Ectodermal cell (in vitro differentiated cells): ENCODE data around the gene TBC1D7.
A peak's percentile ranks its signal among the peaks of the same experiment; 100 is the strongest.

Experiments
- H3K27ac ChIP-seq: 2 replicates; pipeline ENCODE4 v1.7.0; 2013; ENCODE audit warnings: mild to moderate bottlenecking, low read depth, low read length; ENCODE audit not compliant: insufficient read depth, poor library complexity, severe bottlenecking
- H3K27me3 ChIP-seq: 2 replicates; pipeline ENCODE4 v1.7.0; 2013; ENCODE audit warnings: mild to moderate bottlenecking, low read length; ENCODE audit not compliant: insufficient read depth, control insufficient read depth, poor library complexity, severe bottlenecking
- H3K36me3 ChIP-seq: one replicate; pipeline ENCODE4 v1.7.0; 2013; ENCODE audit warnings: low read length; ENCODE audit not compliant: control insufficient read depth, insufficient read depth
- H3K4me1 ChIP-seq: one replicate; pipeline ENCODE4 v1.7.0; 2013; ENCODE audit warnings: low read length; ENCODE audit not compliant: control insufficient read depth, insufficient read depth
- H3K4me3 ChIP-seq: 2 replicates; pipeline ENCODE4 v1.7.0; 2013; ENCODE audit warnings: low read depth, low read length, control low read depth; ENCODE audit not compliant: insufficient read depth
- H3K9me3 ChIP-seq: 2 replicates; pipeline ENCODE4 v1.7.0; 2013; ENCODE audit warnings: mild to moderate bottlenecking, low read length, moderate library complexity; ENCODE audit not compliant: control insufficient read depth
- WGBS, 2 experiments: methylation state at CpG; one replicate each; pipeline ENCODE4 v1.1.7; 2013; ENCODE audit warnings: missing lambda C conversion rate in 2 of 2; 5-methylcytosine and 5-hydroxymethylcytosine counted together

The TBC1D7 gene

GRCh38 chr6:13369591-13369990, 41.3 kb upstream of the TBC1D7 start:
- no peak overlapping the region for H3K4me3 ChIP-seq
- no peaks in the 10 kb centered on the region for H3K36me3 ChIP-seq
- 0% methylated on average over 1 of the region's 1 CpG for WGBS, 2 experiments
- no peaks in the 10 kb centered on the region for H3K9me3 ChIP-seq
- H3K27ac ChIP-seq = no peak overlapping the region
- H3K4me1 ChIP-seq = peaks cover 38% of the 10 kb centered on the region
- no peaks in the 10 kb centered on the region for H3K27me3 ChIP-seq

GRCh38 chr6:13368731-13369115, 40.4 kb upstream of the TBC1D7 start:
- Histone ChIP-seq H3K9me3 (no peaks in the 10 kb centered on the region), H3K4me1 (peaks cover 38% of the 10 kb centered on the region), H3K27me3 (no peaks in the 10 kb centered on the region), H3K4me3 (no peak overlapping the region), H3K27ac (no peak overlapping the region), H3K36me3 (no peaks in the 10 kb centered on the region)

- peaks cover 38% of the 10 kb centered on the region for H3K4me1 ChIP-seq
- H3K27ac ChIP-seq = peak overlapping the region; percentile 65
- no peaks in the 10 kb centered on the region for H3K27me3 ChIP-seq
- no peak overlapping the region for H3K4me3 ChIP-seq
- no peaks in the 10 kb centered on the region for H3K9me3 ChIP-seq
- 89 to 90% methylated on average over 6 of the region's 7 CpGs for WGBS, 2 experiments
- H3K36me3 ChIP-seq = no peaks in the 10 kb centered on the region
Measured at GRCh38 chr6:13368079-13368730, 39.9 kb upstream of the TBC1D7 start.

- H3K27ac ChIP-seq = peak overlapping the region; percentile 65
Measured at GRCh38 chr6:13367396-13367795, 39.1 kb upstream of the TBC1D7 start.

GRCh38 chr6:13365320-13365719, 37.0 kb upstream of the TBC1D7 start:
- Histone ChIP-seq H3K9me3 (no peaks in the 10 kb centered on the region), H3K27ac (no peak overlapping the region), H3K36me3 (no peaks in the 10 kb centered on the region), H3K4me3 (no peak overlapping the region), H3K27me3 (no peaks in the 10 kb centered on the region), H3K4me1 (peaks cover 20% of the 10 kb centered on the region)
- 96% methylated on average over 33 to 39 of the region's 39 CpGs for WGBS, 2 experiments

More at GRCh38 chr6:13367396-13367795, 39.1 kb upstream of the TBC1D7 start:
- Histone ChIP-seq H3K9me3 (no peaks in the 10 kb centered on the region), H3K36me3 (no peaks in the 10 kb centered on the region), H3K4me3 (no peak overlapping the region), H3K27me3 (no peaks in the 10 kb centered on the region), H3K4me1 (peaks cover 37% of the 10 kb centered on the region)
- 58 to 65% methylated on average over 3 of the region's 3 CpGs for WGBS, 2 experiments

- Histone ChIP-seq H3K9me3 (no peaks in the 10 kb centered on the region), H3K36me3 (no peaks in the 10 kb centered on the region), H3K4me3 (no peak overlapping the region), H3K27me3 (no peaks in the 10 kb centered on the region), H3K27ac (no peak overlapping the region), H3K4me1 (peaks cover 17% of the 10 kb centered on the region)
- 97 to 98% methylated on average over 34 of the region's 34 CpGs for WGBS, 2 experiments
Measured at GRCh38 chr6:13364842-13365241, 36.5 kb upstream of the TBC1D7 start.

GRCh38 chr6:13362412-13362811, 34.1 kb upstream of the TBC1D7 start:
- Histone ChIP-seq H3K4me3 (no peak overlapping the region), H3K36me3 (no peaks in the 10 kb centered on the region), H3K9me3 (no peaks in the 10 kb centered on the region), H3K27me3 (no peaks in the 10 kb centered on the region), H3K27ac (no peak overlapping the region), H3K4me1 (peaks cover 17% of the 10 kb centered on the region)
- WGBS, 2 experiments = 87 to 90% methylated on average over 5 of the region's 5 CpGs

- Histone ChIP-seq H3K9me3 (no peaks in the 10 kb centered on the region), H3K36me3 (no peaks in the 10 kb centered on the region), H3K4me3 (no peak overlapping the region), H3K27ac (no peak overlapping the region), H3K4me1 (peaks cover 14% of the 10 kb centered on the region), H3K27me3 (no peaks in the 10 kb centered on the region)
- 94 to 95% methylated on average over 6 of the region's 6 CpGs for WGBS, 2 experiments
Measured at GRCh38 chr6:13360671-13361540, 32.6 kb upstream of the TBC1D7 start.

- Histone ChIP-seq H3K27me3 (no peaks in the 10 kb centered on the region), H3K9me3 (no peaks in the 10 kb centered on the region), H3K4me3 (no peak overlapping the region), H3K27ac (no peak overlapping the region), H3K4me1 (peaks cover 19% of the 10 kb centered on the region), H3K36me3 (no peaks in the 10 kb centered on the region)
- 92 to 95% methylated on average over 6 of the region's 6 CpGs for WGBS, 2 experiments
Measured at GRCh38 chr6:13359287-13359686, 30.9 kb upstream of the TBC1D7 start.

GRCh38 chr6:13358511-13358910, 30.2 kb upstream of the TBC1D7 start:
- Histone ChIP-seq H3K4me3 (no peak overlapping the region), H3K4me1 (peaks cover 19% of the 10 kb centered on the region), H3K27ac (no peak overlapping the region), H3K27me3 (no peaks in the 10 kb centered on the region), H3K9me3 (no peaks in the 10 kb centered on the region), H3K36me3 (no peaks in the 10 kb centered on the region)
- WGBS, 2 experiments = 56 to 69% methylated on average over 2 of the region's 2 CpGs
